ENCODE results near the gene ARHGAP10.

ARHGAP10 gene

GRCh38 chr4:148030193-148030873, 298.4 kb downstream of the ARHGAP10 start:
- H2AK5ac ChIP-seq (ENCODE audit: low read depth, low read length): no peak overlapping the region
- H2BK12ac ChIP-seq (ENCODE audit: low read length): no peak overlapping the region
- H3K4me1 ChIP-seq (ENCODE audit: control insufficient read depth in 2 of 2, insufficient read depth in 1 of 2, low read depth in 1 of 2, low read length in 2 of 2): peaks cover 0 to 1% of the 10 kb centered on the region in 2 donors
- WGBS, 2 donors (ENCODE audit: extremely low coverage in 2 of 2, insufficient read length in 2 of 2, insufficient replicate concordance in 1 of 2): no CpG with 5 or more reads among the region's 2 CpGs
- no peak overlapping the region for H3K27ac ChIP-seq (replicated peaks; ENCODE audit: low read length)
- no peaks in the 10 kb centered on the region for H3K27me3 ChIP-seq (ENCODE audit: control insufficient read depth in 3 of 3, insufficient read depth in 3 of 3, low read depth in 1 of 3, low read length in 3 of 3)
- no peak overlapping the region for H2BK15ac ChIP-seq (ENCODE audit: low read length)
- H2AFZ ChIP-seq (ENCODE audit: low read length): no peak overlapping the region
- no peak overlapping the region for H3K18ac ChIP-seq (ENCODE audit: low read length)
- H3K9me3 ChIP-seq (replicated peaks in 1 of 2; ENCODE audit: control insufficient read depth in 2 of 2, insufficient read depth in 1 of 2, low read depth in 1 of 2, low read length in 2 of 2): peaks cover 0 to 8% of the 10 kb centered on the region in 2 donors
- H3K9ac ChIP-seq (ENCODE audit: low read depth, low read length, poor library complexity): no peak overlapping the region
- no peak overlapping the region for H3K4ac ChIP-seq (ENCODE audit: low read length)
- no peak overlapping the region for H3K4me2 ChIP-seq (ENCODE audit: insufficient read depth, low read length, poor library complexity, severe bottlenecking)
- H2BK5ac ChIP-seq (ENCODE audit: low read length): no peak overlapping the region
- no peaks in the 10 kb centered on the region for H3K79me1 ChIP-seq (ENCODE audit: low read depth, low read length)
- no peak overlapping the region for H3K4me3 ChIP-seq (ENCODE audit: low read length in 2 of 2)
- H3K14ac ChIP-seq (ENCODE audit: low read length): no peak overlapping the region
- DNase-seq (ENCODE audit: low spot score): no peak
- H3K23ac ChIP-seq (ENCODE audit: low read depth, low read length, poor library complexity): no peak overlapping the region
- no peak overlapping the region for H4K8ac ChIP-seq (ENCODE audit: low read depth, low read length)
- no peak overlapping the region for H4K91ac ChIP-seq (ENCODE audit: low read depth, low read length, poor library complexity)
- no peaks in the 10 kb centered on the region for H3K36me3 ChIP-seq (replicated peaks in 1 of 2; ENCODE audit: control insufficient read depth in 2 of 2, insufficient read depth in 2 of 2, low read length in 2 of 2)
- H2BK120ac ChIP-seq (ENCODE audit: low read depth, low read length): no peak overlapping the region

GRCh38 chr4:148034813-148035212, 302.9 kb downstream of the ARHGAP10 start:
- WGBS, 2 donors (ENCODE audit: extremely low coverage in 2 of 2, insufficient read length in 2 of 2, insufficient replicate concordance in 1 of 2): no CpG with 5 or more reads among the region's 1 CpG
- Histone ChIP-seq H3K4me3 (ENCODE audit: low read length in 2 of 2) (no peak overlapping the region), H3K27ac (replicated peaks; ENCODE audit: low read length) (no peak overlapping the region), H2BK120ac (ENCODE audit: low read depth, low read length) (no peak overlapping the region), H3K9me3 (replicated peaks in 1 of 2; ENCODE audit: control insufficient read depth in 2 of 2, insufficient read depth in 1 of 2, low read depth in 1 of 2, low read length in 2 of 2) (no peaks in the 10 kb centered on the region), H3K27me3 (ENCODE audit: control insufficient read depth in 3 of 3, insufficient read depth in 3 of 3, low read depth in 1 of 3, low read length in 3 of 3) (no peaks in the 10 kb centered on the region), H3K4me1 (ENCODE audit: control insufficient read depth in 2 of 2, insufficient read depth in 1 of 2, low read depth in 1 of 2, low read length in 2 of 2) (no peaks in the 10 kb centered on the region), H3K9ac (ENCODE audit: low read depth, low read length, poor library complexity) (no peak overlapping the region), H3K79me1 (ENCODE audit: low read depth, low read length) (no peaks in the 10 kb centered on the region), H2BK5ac (ENCODE audit: low read length) (no peak overlapping the region), H3K4me2 (ENCODE audit: insufficient read depth, low read length, poor library complexity, severe bottlenecking) (no peak overlapping the region), H2BK12ac (ENCODE audit: low read length) (no peak overlapping the region), H3K14ac (ENCODE audit: low read length) (no peak overlapping the region), H3K18ac (ENCODE audit: low read length) (no peak overlapping the region), H4K91ac (ENCODE audit: low read depth, low read length, poor library complexity) (no peak overlapping the region), H3K23ac (ENCODE audit: low read depth, low read length, poor library complexity) (no peak overlapping the region), H3K36me3 (replicated peaks in 1 of 2; ENCODE audit: control insufficient read depth in 2 of 2, insufficient read depth in 2 of 2, low read length in 2 of 2) (no peaks in the 10 kb centered on the region), H2AFZ (ENCODE audit: low read length) (no peak overlapping the region), H3K4ac (ENCODE audit: low read length) (no peak overlapping the region), H2BK15ac (ENCODE audit: low read length) (no peak overlapping the region), H4K8ac (ENCODE audit: low read depth, low read length) (no peak overlapping the region), H2AK5ac (ENCODE audit: low read depth, low read length) (no peak overlapping the region)
- DNase-seq (ENCODE audit: low spot score): no peak

GRCh38 chr4:148041606-148042329, 309.9 kb downstream of the ARHGAP10 start:
- Histone ChIP-seq H2BK120ac (ENCODE audit: low read depth, low read length) (no peak overlapping the region), H3K79me1 (ENCODE audit: low read depth, low read length) (no peaks in the 10 kb centered on the region), H2AK5ac (ENCODE audit: low read depth, low read length) (no peak overlapping the region), H3K14ac (ENCODE audit: low read length) (no peak overlapping the region), H3K18ac (ENCODE audit: low read length) (no peak overlapping the region), H4K8ac (ENCODE audit: low read depth, low read length) (no peak overlapping the region), H3K27me3 (ENCODE audit: control insufficient read depth in 3 of 3, insufficient read depth in 3 of 3, low read depth in 1 of 3, low read length in 3 of 3) (no peaks in the 10 kb centered on the region), H4K91ac (ENCODE audit: low read depth, low read length, poor library complexity) (no peak overlapping the region), H2AFZ (ENCODE audit: low read length) (no peak overlapping the region), H3K4me1 (ENCODE audit: control insufficient read depth in 2 of 2, insufficient read depth in 1 of 2, low read depth in 1 of 2, low read length in 2 of 2) (no peaks in the 10 kb centered on the region), H3K9me3 (replicated peaks in 1 of 2; ENCODE audit: control insufficient read depth in 2 of 2, insufficient read depth in 1 of 2, low read depth in 1 of 2, low read length in 2 of 2) (no peaks in the 10 kb centered on the region), H3K4ac (ENCODE audit: low read length) (no peak overlapping the region), H3K4me3 (ENCODE audit: low read length in 2 of 2) (no peak overlapping the region), H3K27ac (replicated peaks; ENCODE audit: low read length) (no peak overlapping the region), H3K4me2 (ENCODE audit: insufficient read depth, low read length, poor library complexity, severe bottlenecking) (no peak overlapping the region), H2BK5ac (ENCODE audit: low read length) (no peak overlapping the region), H3K9ac (ENCODE audit: low read depth, low read length, poor library complexity) (no peak overlapping the region), H3K23ac (ENCODE audit: low read depth, low read length, poor library complexity) (no peak overlapping the region), H2BK12ac (ENCODE audit: low read length) (no peak overlapping the region), H2BK15ac (ENCODE audit: low read length) (no peak overlapping the region), H3K36me3 (replicated peaks in 1 of 2; ENCODE audit: control insufficient read depth in 2 of 2, insufficient read depth in 2 of 2, low read length in 2 of 2) (no peaks in the 10 kb centered on the region)
- WGBS, 2 donors (ENCODE audit: extremely low coverage in 2 of 2, insufficient read length in 2 of 2, insufficient replicate concordance in 1 of 2): no CpG with 5 or more reads among the region's 7 CpGs
- no peak for DNase-seq (ENCODE audit: low spot score)

GRCh38 chr4:148044089-148044911, 312.4 kb downstream of the ARHGAP10 start:
- H3K18ac ChIP-seq (ENCODE audit: low read length): no peak overlapping the region
- H3K9ac ChIP-seq (ENCODE audit: low read depth, low read length, poor library complexity): no peak overlapping the region
- no peak overlapping the region for H3K4me2 ChIP-seq (ENCODE audit: insufficient read depth, low read length, poor library complexity, severe bottlenecking)
- no peak overlapping the region for H2BK12ac ChIP-seq (ENCODE audit: low read length)
- H4K91ac ChIP-seq (ENCODE audit: low read depth, low read length, poor library complexity): no peak overlapping the region
- no peaks in the 10 kb centered on the region for H3K9me3 ChIP-seq (replicated peaks in 1 of 2; ENCODE audit: control insufficient read depth in 2 of 2, insufficient read depth in 1 of 2, low read depth in 1 of 2, low read length in 2 of 2)
- no peaks in the 10 kb centered on the region for H3K27me3 ChIP-seq (ENCODE audit: control insufficient read depth in 3 of 3, insufficient read depth in 3 of 3, low read depth in 1 of 3, low read length in 3 of 3)
- peaks cover 0 to 3% of the 10 kb centered on the region in 2 donors for H3K4me1 ChIP-seq (ENCODE audit: control insufficient read depth in 2 of 2, insufficient read depth in 1 of 2, low read depth in 1 of 2, low read length in 2 of 2)
- no peak overlapping the region for H3K27ac ChIP-seq (replicated peaks; ENCODE audit: low read length)
- WGBS, 2 donors (ENCODE audit: extremely low coverage in 2 of 2, insufficient read length in 2 of 2, insufficient replicate concordance in 1 of 2): no CpG with 5 or more reads among the region's 9 CpGs
- H3K4ac ChIP-seq (ENCODE audit: low read length): no peak overlapping the region
- H3K4me3 ChIP-seq (ENCODE audit: low read length in 2 of 2): no peak overlapping the region
- no peak overlapping the region for H2BK15ac ChIP-seq (ENCODE audit: low read length)
- H3K79me1 ChIP-seq (ENCODE audit: low read depth, low read length): no peaks in the 10 kb centered on the region
- no peak for DNase-seq (ENCODE audit: low spot score)
- no peak overlapping the region for H2BK120ac ChIP-seq (ENCODE audit: low read depth, low read length)
- H3K23ac ChIP-seq (ENCODE audit: low read depth, low read length, poor library complexity): no peak overlapping the region
- no peaks in the 10 kb centered on the region for H3K36me3 ChIP-seq (replicated peaks in 1 of 2; ENCODE audit: control insufficient read depth in 2 of 2, insufficient read depth in 2 of 2, low read length in 2 of 2)
- H2AFZ ChIP-seq (ENCODE audit: low read length): no peak overlapping the region
- no peak overlapping the region for H4K8ac ChIP-seq (ENCODE audit: low read depth, low read length)
- H3K14ac ChIP-seq (ENCODE audit: low read length): no peak overlapping the region
- no peak overlapping the region for H2BK5ac ChIP-seq (ENCODE audit: low read length)
- H2AK5ac ChIP-seq (ENCODE audit: low read depth, low read length): no peak overlapping the region
